ENCODE measurements around the gene SEMA3B.
A peak's percentile ranks its signal among the peaks of the same experiment; 100 is the strongest.

SEMA3B gene

GRCh38 chr3:50299929-50300680 is 31.2 kb downstream of the SEMA3B start:
- H3K4me1 ChIP-seq (ENCODE audit: insufficient read depth, low read length, poor library complexity, severe bottlenecking): peaks cover 17% of the 10 kb centered on the region

DNA sequence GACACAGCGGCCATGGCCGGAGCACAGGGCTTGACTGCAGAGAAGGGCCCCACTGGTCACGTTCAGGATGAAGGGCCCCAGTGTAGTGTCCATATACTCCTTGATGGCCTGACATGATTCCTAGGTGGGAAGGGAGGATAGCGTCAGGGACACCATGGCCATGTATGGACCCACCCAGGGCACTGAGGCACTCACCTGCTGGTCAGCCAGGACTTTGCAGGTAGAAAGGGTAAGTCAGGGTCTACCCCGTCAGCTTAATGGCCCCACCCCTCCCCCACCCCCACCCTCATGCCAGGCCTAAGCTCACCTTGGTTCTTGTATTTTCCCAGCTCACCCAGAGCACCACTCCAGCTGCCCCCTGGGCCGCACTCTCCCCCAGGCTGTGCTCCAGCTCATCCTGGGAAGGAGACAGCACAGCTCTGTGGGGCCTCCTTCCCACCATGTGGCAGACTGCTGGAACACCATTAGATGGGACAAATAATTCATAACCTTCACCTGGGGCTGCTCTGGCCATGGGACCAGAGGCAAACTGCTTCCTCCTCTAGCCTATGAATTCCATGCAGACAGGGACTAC is 31.8 kb downstream of the SEMA3B start:
- Histone ChIP-seq H3K9ac (ENCODE audit: low read depth, low read length, poor library complexity, severe bottlenecking) (peak overlapping the region; percentile 82), H3K9me3 (ENCODE audit: insufficient read depth, low read depth, low read length) (no peaks in the 10 kb centered on the region), H3K27me3 (ENCODE audit: insufficient read depth, low read length, poor library complexity, severe bottlenecking) (no peaks in the 10 kb centered on the region), H3K9me2 (replicated peaks; ENCODE audit: low read depth, low read length) (no peaks in the 10 kb centered on the region), H3K4me3 (ENCODE audit: low read length, poor library complexity, severe bottlenecking) (peak overlapping the region; percentile 78), H3K36me3 (ENCODE audit: insufficient read depth, low read length) (no peaks in the 10 kb centered on the region), H3K4me1 (ENCODE audit: insufficient read depth, low read length, poor library complexity, severe bottlenecking) (peaks cover 17% of the 10 kb centered on the region), H4K20me1 (ENCODE audit: insufficient read depth, low read length, poor library complexity, severe bottlenecking) (peaks cover 3% of the 10 kb centered on the region), H3K79me2 (ENCODE audit: insufficient read depth, low read length) (peaks cover 19% of the 10 kb centered on the region; the same call in 1 of the 2 replicates), H3F3A (ENCODE audit: low read depth) (no peaks in the 10 kb centered on the region), H2AFZ (ENCODE audit: low read length) (no peak overlapping the region), H3K4me2 (ENCODE audit: low read depth, low read length, poor library complexity, severe bottlenecking) (peak overlapping the region; percentile 92)
- TF ChIP-seq EZH2phosphoT487 (IDR thresholded peaks at IDR 0.05; ENCODE audit: borderline replicate concordance) (no peak), CTCF (conservative IDR thresholded peaks at IDR 0.05; ENCODE audit: low read length) (no peak)

More at GRCh38 chr3:50299929-50300680, 31.2 kb downstream of the SEMA3B start:
- H3K9me3 ChIP-seq (ENCODE audit: insufficient read depth, low read depth, low read length): no peaks in the 10 kb centered on the region
- peak overlapping the region; percentile 92 for H3K4me2 ChIP-seq (ENCODE audit: low read depth, low read length, poor library complexity, severe bottlenecking)
- TF ChIP-seq CTCF (conservative IDR thresholded peaks at IDR 0.05; ENCODE audit: low read length) (no peak), EZH2phosphoT487 (IDR thresholded peaks at IDR 0.05; ENCODE audit: borderline replicate concordance) (no peak)
- H3K9me2 ChIP-seq (replicated peaks; ENCODE audit: low read depth, low read length): no peaks in the 10 kb centered on the region
- H3K79me2 ChIP-seq (ENCODE audit: insufficient read depth, low read length): peaks cover 19% of the 10 kb centered on the region; the same call in 1 of the 2 replicates
- peak overlapping the region; percentile 82 for H3K9ac ChIP-seq (ENCODE audit: low read depth, low read length, poor library complexity, severe bottlenecking)
- H3F3A ChIP-seq (ENCODE audit: low read depth): no peaks in the 10 kb centered on the region
- H4K20me1 ChIP-seq (ENCODE audit: insufficient read depth, low read length, poor library complexity, severe bottlenecking): peaks cover 3% of the 10 kb centered on the region
- peak overlapping the region; percentile 92 for H2AFZ ChIP-seq (ENCODE audit: low read length)
- no peaks in the 10 kb centered on the region for H3K36me3 ChIP-seq (ENCODE audit: insufficient read depth, low read length)
- peak overlapping the region; percentile 78 for H3K4me3 ChIP-seq (ENCODE audit: low read length, poor library complexity, severe bottlenecking)
- H3K27me3 ChIP-seq (ENCODE audit: insufficient read depth, low read length, poor library complexity, severe bottlenecking): no peaks in the 10 kb centered on the region

GRCh38 chr3:50302095-50303012 is 33.4 kb downstream of the SEMA3B start:
- H3K4me1 ChIP-seq (ENCODE audit: insufficient read depth, low read length, poor library complexity, severe bottlenecking): peaks cover 16% of the 10 kb centered on the region
- H3K36me3 ChIP-seq (ENCODE audit: insufficient read depth, low read length): no peaks in the 10 kb centered on the region
- H3K4me2 ChIP-seq (ENCODE audit: low read depth, low read length, poor library complexity, severe bottlenecking): no peak overlapping the region
- H3K9ac ChIP-seq (ENCODE audit: low read depth, low read length, poor library complexity, severe bottlenecking): no peak overlapping the region
- no peaks in the 10 kb centered on the region for H3K27me3 ChIP-seq (ENCODE audit: insufficient read depth, low read length, poor library complexity, severe bottlenecking)
- no peaks in the 10 kb centered on the region for H3K9me3 ChIP-seq (ENCODE audit: insufficient read depth, low read depth, low read length)
- no peak overlapping the region for H2AFZ ChIP-seq (ENCODE audit: low read length)
- H3K9me2 ChIP-seq (replicated peaks; ENCODE audit: low read depth, low read length): no peaks in the 10 kb centered on the region
- peaks cover 3% of the 10 kb centered on the region for H4K20me1 ChIP-seq (ENCODE audit: insufficient read depth, low read length, poor library complexity, severe bottlenecking)
- H3F3A ChIP-seq (ENCODE audit: low read depth): no peaks in the 10 kb centered on the region
- no peak for TF ChIP-seq CTCF (conservative IDR thresholded peaks at IDR 0.05; ENCODE audit: low read length)
- TF ChIP-seq EZH2phosphoT487 (IDR thresholded peaks at IDR 0.05; ENCODE audit: borderline replicate concordance): no peak
- H3K79me2 ChIP-seq (ENCODE audit: insufficient read depth, low read length): peaks cover 13% of the 10 kb centered on the region; the same call in 1 of the 2 replicates
- H3K4me3 ChIP-seq (ENCODE audit: low read length, poor library complexity, severe bottlenecking): no peak overlapping the region
